Large intestine (tissue), 3 donors: ENCODE data around the gene CD300LD. TPM values are rescaled to one million over a fixed set of nuclear protein-coding genes. Genes with fewer than 3 reads are reported as not detected.
"Not testable (repeated sequence)": the region's sequence is repeated elsewhere in the genome, so short reads cannot be mapped to it uniquely, and the experiment has no call there.

Experiments
- DNase-seq, 2 donors: peaks; one replicate each; pipeline versions ENCODE4 v3.0.0 to v3.0.0-alpha.2; 2013
- H3K27ac ChIP-seq: one replicate; pipeline ENCODE4 v1.5.1; 2013; ENCODE audit warnings: low read length
- H3K27me3 ChIP-seq: 2 replicates; pipeline ENCODE4 v1.6.1; 2013; ENCODE audit warnings: low read length; ENCODE audit not compliant: control insufficient read depth, insufficient read depth
- H3K36me3 ChIP-seq: 2 replicates; pipeline ENCODE4 v1.6.1; 2013; ENCODE audit warnings: low read length; ENCODE audit not compliant: control insufficient read depth, insufficient read depth
- H3K4me1 ChIP-seq: one replicate; pipeline ENCODE4 v1.6.1; 2013; ENCODE audit warnings: low read length; ENCODE audit not compliant: control insufficient read depth, insufficient read depth
- H3K4me3 ChIP-seq: one replicate; pipeline ENCODE4 v1.5.1; 2013; ENCODE audit warnings: low read length
- H3K9me3 ChIP-seq: one replicate; pipeline ENCODE4 v1.6.1; 2013; ENCODE audit warnings: mild to moderate bottlenecking, low read depth, low read length, moderate library complexity; ENCODE audit not compliant: control insufficient read depth
- WGBS: methylation state at CpG from one replicate; pipeline ENCODE4 v1.1.5; 2013; ENCODE audit warnings: low lambda C conversion rate; ENCODE audit not compliant: insufficient coverage; 5-methylcytosine and 5-hydroxymethylcytosine counted together
- polyA plus RNA-seq: library from polyadenylated mRNA; unstranded; fragments of 120-200 nt; gene quantifications from one replicate; pipeline ENCODE4 v1.2.1, GENCODE V29; 2013

Gene CD300LD
- polyA plus RNA-seq, 1 donor = not detected

- H3K9me3 ChIP-seq, DNase-seq, H3K4me1 ChIP-seq, H3K27me3 ChIP-seq, H3K36me3 ChIP-seq, H3K27ac ChIP-seq, H3K4me3 ChIP-seq: not testable (repeated sequence)
Measured at GRCh38 chr17:74573635-74574034, 18.4 kb downstream of the CD300LD start.

GRCh38 chr17:74573169-74573568 is 18.9 kb downstream of the CD300LD start:
- no peak overlapping the region for H3K27ac ChIP-seq
- H3K4me3 ChIP-seq = no peak overlapping the region
- no CpG with 5 or more reads among the region's 3 CpGs for WGBS
- no peaks in the 10 kb centered on the region for H3K36me3 ChIP-seq
- H3K4me1 ChIP-seq = no peaks in the 10 kb centered on the region
- DNase-seq = no peak
- H3K27me3 ChIP-seq = peaks cover 2% of the 10 kb centered on the region
- H3K9me3 ChIP-seq = no peaks in the 10 kb centered on the region

GRCh38 chr17:74571621-74572270 is 20.3 kb downstream of the CD300LD start:
- peaks cover 2% of the 10 kb centered on the region for H3K27me3 ChIP-seq
- DNase-seq = no peak
- H3K4me1 ChIP-seq = no peaks in the 10 kb centered on the region
- no CpG with 5 or more reads among the region's 4 CpGs for WGBS
- H3K4me3 ChIP-seq = no peak overlapping the region
- no peak overlapping the region for H3K27ac ChIP-seq
- H3K9me3 ChIP-seq = no peaks in the 10 kb centered on the region
- no peaks in the 10 kb centered on the region for H3K36me3 ChIP-seq

- no peaks in the 10 kb centered on the region for H3K4me1 ChIP-seq
- no peak for DNase-seq
- no peak overlapping the region for H3K27ac ChIP-seq
- 100% methylated on average over 1 of the region's 32 CpGs for WGBS
- H3K27me3 ChIP-seq = peaks cover 2% of the 10 kb centered on the region
- no peaks in the 10 kb centered on the region for H3K9me3 ChIP-seq
- H3K4me3 ChIP-seq = no peak overlapping the region
- no peaks in the 10 kb centered on the region for H3K36me3 ChIP-seq
Measured at GRCh38 chr17:74569020-74570003, 22.8 kb downstream of the CD300LD start.

- Histone ChIP-seq H3K27me3 (peaks cover 2% of the 10 kb centered on the region), H3K4me3 (no peak overlapping the region)
Measured at GRCh38 chr17:74568106-74568873, 23.8 kb downstream of the CD300LD start.

GRCh38 chr17:74567397-74567796 is 24.7 kb downstream of the CD300LD start, which contains the start of gene CD300H:
TSS of gene CD300H (minus strand) at chr17:74567509.
- Histone ChIP-seq H3K27ac (no peak within 1 kb of the TSS), H3K36me3 (no peaks in the 10 kb centered on the region), H3K9me3 (no peaks in the 10 kb centered on the region), H3K4me1 (no peaks in the 10 kb centered on the region), H3K4me3 (no peak within 1 kb of the TSS), H3K27me3 (no peaks in the 10 kb centered on the region)
- no CpG with 5 or more reads among the region's 2 CpGs for WGBS
- no peak for DNase-seq

More at GRCh38 chr17:74568106-74568873, 23.8 kb downstream of the CD300LD start:
- no peaks in the 10 kb centered on the region for H3K4me1 ChIP-seq
- H3K36me3 ChIP-seq = no peaks in the 10 kb centered on the region
- no peak overlapping the region for H3K27ac ChIP-seq
- H3K9me3 ChIP-seq = no peaks in the 10 kb centered on the region
- no CpG with 5 or more reads among the region's 4 CpGs for WGBS
- DNase-seq = no peak

- DNase-seq = no peak
- Histone ChIP-seq H3K9me3 (no peaks in the 10 kb centered on the region), H3K4me3 (no peak overlapping the region), H3K27ac (no peak overlapping the region), H3K27me3 (no peaks in the 10 kb centered on the region), H3K4me1 (no peaks in the 10 kb centered on the region), H3K36me3 (no peaks in the 10 kb centered on the region)
- no CpG with 5 or more reads among the region's 9 CpGs for WGBS
Measured at GRCh38 chr17:74566132-74566753, 25.8 kb downstream of the CD300LD start.

- H3K36me3 ChIP-seq = no peaks in the 10 kb centered on the region
- no peaks in the 10 kb centered on the region for H3K27me3 ChIP-seq
- no peak overlapping the region for H3K27ac ChIP-seq
- H3K4me3 ChIP-seq = no peak overlapping the region
- 100% methylated on average over 1 of the region's 5 CpGs for WGBS
- no peaks in the 10 kb centered on the region for H3K4me1 ChIP-seq
- no peak for DNase-seq
- no peaks in the 10 kb centered on the region for H3K9me3 ChIP-seq
Measured at GRCh38 chr17:74565126-74565525, 27.0 kb downstream of the CD300LD start.

- Histone ChIP-seq H3K27me3 (no peaks in the 10 kb centered on the region), H3K27ac (no peak overlapping the region), H3K4me1 (no peaks in the 10 kb centered on the region), H3K36me3 (no peaks in the 10 kb centered on the region), H3K4me3 (no peak overlapping the region), H3K9me3 (no peaks in the 10 kb centered on the region)
- WGBS = no CpG with 5 or more reads among the region's 1 CpG
- no peak for DNase-seq
Measured at GRCh38 chr17:74563358-74563757, 28.7 kb downstream of the CD300LD start.

GRCh38 chr17:74561586-74561985 is 30.5 kb downstream of the CD300LD start:
- Histone ChIP-seq H3K27me3 (no peaks in the 10 kb centered on the region), H3K9me3 (no peaks in the 10 kb centered on the region), H3K27ac (no peak overlapping the region), H3K4me3 (no peak overlapping the region), H3K4me1 (no peaks in the 10 kb centered on the region), H3K36me3 (no peaks in the 10 kb centered on the region)
- 80% methylated on average over 2 of the region's 3 CpGs for WGBS
- DNase-seq = no peak
